RCC 7860 (cell line): ENCODE results near the gene RGS16.

Source experiments
- DNase-seq: peaks from one replicate; pipeline ENCODE4 v3.0.0-alpha.2; 2015; ENCODE audit warnings: low spot score
- FAIRE-seq: peaks from 2 replicates; lab custom pipeline; 2012; peaks lifted over from hg19 to GRCh38; lab: Jason Lieb, UNC

Gene RGS16

GRCh38 chr1:182630586-182630985 lies 26.4 kb upstream of the RGS16 start:
- DNase-seq (no peak), FAIRE-seq (no peak)

- FAIRE-seq (no peak), DNase-seq (no peak)
Observed at GRCh38 chr1:182629499-182630096, 25.4 kb upstream of the RGS16 start.

- no peak for FAIRE-seq
- DNase-seq: no peak
Observed at GRCh38 chr1:182629080-182629479, 24.9 kb upstream of the RGS16 start.

GRCh38 chr1:182628657-182629056 lies 24.5 kb upstream of the RGS16 start:
- FAIRE-seq (no peak), DNase-seq (no peak)

- DNase-seq (no peak), FAIRE-seq (no peak)
Observed at GRCh38 chr1:182627622-182628021, 23.4 kb upstream of the RGS16 start.

GRCh38 chr1:182626527-182626926 lies 22.3 kb upstream of the RGS16 start:
- FAIRE-seq: no peak
- no peak for DNase-seq

- DNase-seq: no peak
- no peak for FAIRE-seq
Observed at GRCh38 chr1:182625719-182626504, 21.7 kb upstream of the RGS16 start.

GRCh38 chr1:182625024-182625423 lies 20.8 kb upstream of the RGS16 start:
- FAIRE-seq (no peak), DNase-seq (no peak)

GRCh38 chr1:182624577-182624976 lies 20.4 kb upstream of the RGS16 start:
- DNase-seq (no peak), FAIRE-seq (no peak)

GRCh38 chr1:182622901-182623528 lies 18.8 kb upstream of the RGS16 start:
- no peak for DNase-seq
- FAIRE-seq: no peak

- FAIRE-seq (no peak), DNase-seq (no peak)
Observed at GRCh38 chr1:182621906-182622305, 17.7 kb upstream of the RGS16 start.

GRCh38 chr1:182620924-182621585 lies 16.9 kb upstream of the RGS16 start:
- FAIRE-seq (no peak), DNase-seq (no peak)

GRCh38 chr1:182617734-182618351 lies 13.7 kb upstream of the RGS16 start:
- DNase-seq: peak; percentile 5
- FAIRE-seq: no peak

- no peak for DNase-seq
- FAIRE-seq: no peak
Observed at GRCh38 chr1:182617014-182617429, 12.8 kb upstream of the RGS16 start.

- FAIRE-seq (no peak), DNase-seq (no peak)
Observed at GRCh38 chr1:182616130-182617013, 12.2 kb upstream of the RGS16 start.

GRCh38 chr1:182615468-182616129 lies 11.4 kb upstream of the RGS16 start:
- no peak for FAIRE-seq

GRCh38 chr1:182614796-182615454 lies 10.7 kb upstream of the RGS16 start:
- DNase-seq (peak; percentile 39), FAIRE-seq (no peak)

More at GRCh38 chr1:182615468-182616129, 11.4 kb upstream of the RGS16 start:
- no peak for DNase-seq

GRCh38 chr1:182611787-182612186 lies 7.6 kb upstream of the RGS16 start:
- DNase-seq: no peak
- FAIRE-seq: no peak

GRCh38 chr1:182611326-182611725 lies 7.1 kb upstream of the RGS16 start:
- FAIRE-seq (no peak), DNase-seq (no peak)
